ENCODE data around the gene LRRC74B.

LRRC74B gene

DNA sequence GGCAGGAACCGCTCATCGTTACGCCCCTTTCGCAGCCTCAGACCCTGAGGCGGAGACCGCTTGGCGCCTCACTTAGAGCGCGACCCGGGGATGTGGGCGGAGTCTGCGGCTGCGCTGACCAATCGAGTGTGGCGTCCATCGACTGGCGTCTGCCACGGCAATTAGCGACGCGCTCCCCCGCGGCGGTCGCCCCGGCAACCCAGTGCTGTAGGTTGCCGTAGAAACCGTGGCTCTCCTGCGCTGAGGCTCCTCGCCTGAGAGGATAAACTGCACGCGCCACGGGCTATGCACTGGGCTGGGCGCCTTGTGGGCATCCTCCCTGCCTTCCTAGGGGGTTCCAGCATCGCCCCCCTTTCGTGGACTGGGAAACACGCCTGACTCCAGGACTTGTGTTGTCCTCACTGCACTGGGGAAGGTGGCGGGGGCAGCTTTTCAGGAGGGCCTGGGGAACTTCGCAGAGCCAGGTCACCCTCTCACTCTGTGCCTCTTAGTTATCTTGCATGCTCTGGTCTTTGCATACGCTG lies 31.5 kb upstream of the LRRC74B start:
- DNase-seq: no peak

DNA sequence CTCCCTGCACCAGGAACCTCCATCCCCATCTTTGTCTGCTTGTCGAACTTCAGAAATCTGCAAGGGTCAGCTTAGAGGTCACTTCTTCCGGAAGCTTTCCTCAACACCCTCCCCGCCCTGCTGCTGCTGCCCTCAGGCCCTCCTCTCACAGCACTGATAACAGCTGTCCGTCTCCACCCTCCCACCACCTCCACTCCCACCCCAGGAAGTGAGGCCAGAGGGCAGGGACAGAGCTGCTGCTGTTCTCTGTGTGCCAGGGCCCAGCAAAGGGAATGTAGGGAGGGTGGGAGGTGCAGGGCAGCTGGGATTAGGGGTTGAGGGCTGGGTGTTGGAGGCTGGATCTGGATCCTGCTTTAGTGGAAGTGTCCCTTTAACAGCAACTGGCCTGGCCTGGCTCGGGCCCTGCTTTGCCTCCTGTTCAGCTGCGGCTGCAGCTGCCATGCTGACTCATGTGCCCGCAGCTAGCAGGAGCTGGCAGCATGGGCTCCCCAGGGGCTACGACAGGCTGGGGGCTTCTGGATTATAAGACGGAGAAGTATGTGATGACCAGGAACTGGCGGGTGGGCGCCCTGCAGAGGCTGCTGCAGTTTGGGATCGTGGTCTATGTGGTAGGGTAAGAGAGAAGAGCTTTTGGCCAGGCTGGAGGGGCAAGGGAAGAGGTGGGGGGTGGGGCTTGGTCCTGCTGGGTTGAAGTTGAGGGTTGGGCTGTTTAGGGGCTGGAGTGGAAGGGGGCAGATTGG lies 30.9 kb upstream of the LRRC74B start, which contains the start of gene P2RX6:
TSS of gene P2RX6 (plus strand) at position 440 of the 740 bp plus-strand sequence. CDS start at position 450, 10 bp downstream.
- no peak for DNase-seq

GRCh38 chr22:21015466-21016006 lies 30.2 kb upstream of the LRRC74B start:
- no peak for DNase-seq

GRCh38 chr22:21016644-21017420 lies 28.9 kb upstream of the LRRC74B start:
- no peak for DNase-seq

- DNase-seq: no peak
These were observed 27.4 kb upstream of the LRRC74B start for GRCh38 chr22:21018314-21018713.

- DNase-seq: no peak
These were observed 24.8 kb upstream of the LRRC74B start for GRCh38 chr22:21020802-21021429.

GRCh38 chr22:21022507-21022906 lies 23.2 kb upstream of the LRRC74B start:
- no peak for DNase-seq

DNA sequence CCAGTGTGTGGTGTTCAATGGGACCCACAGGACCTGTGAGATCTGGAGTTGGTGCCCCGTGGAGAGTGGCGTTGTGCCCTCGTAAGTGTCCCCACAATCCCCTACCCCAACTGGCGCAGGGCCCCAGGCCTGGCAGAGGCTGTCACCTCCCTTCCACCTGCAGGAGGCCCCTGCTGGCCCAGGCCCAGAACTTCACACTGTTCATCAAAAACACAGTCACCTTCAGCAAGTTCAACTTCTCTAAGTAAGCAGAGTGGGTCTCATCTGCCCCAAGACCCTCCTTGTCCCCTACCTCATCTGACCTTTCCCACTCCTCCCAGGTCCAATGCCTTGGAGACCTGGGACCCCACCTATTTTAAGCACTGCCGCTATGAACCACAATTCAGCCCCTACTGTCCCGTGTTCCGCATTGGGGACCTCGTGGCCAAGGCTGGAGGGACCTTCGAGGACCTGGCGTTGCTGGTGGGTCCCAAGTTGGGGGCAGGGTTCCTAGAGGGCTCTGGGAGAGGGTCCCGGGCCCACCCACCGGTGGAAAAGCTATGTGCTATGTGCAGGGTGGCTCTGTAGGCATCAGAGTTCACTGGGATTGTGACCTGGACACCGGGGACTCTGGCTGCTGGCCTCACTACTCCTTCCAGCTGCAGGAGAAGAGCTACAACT lies 22.7 kb upstream of the LRRC74B start:
- DNase-seq: no peak

DNA sequence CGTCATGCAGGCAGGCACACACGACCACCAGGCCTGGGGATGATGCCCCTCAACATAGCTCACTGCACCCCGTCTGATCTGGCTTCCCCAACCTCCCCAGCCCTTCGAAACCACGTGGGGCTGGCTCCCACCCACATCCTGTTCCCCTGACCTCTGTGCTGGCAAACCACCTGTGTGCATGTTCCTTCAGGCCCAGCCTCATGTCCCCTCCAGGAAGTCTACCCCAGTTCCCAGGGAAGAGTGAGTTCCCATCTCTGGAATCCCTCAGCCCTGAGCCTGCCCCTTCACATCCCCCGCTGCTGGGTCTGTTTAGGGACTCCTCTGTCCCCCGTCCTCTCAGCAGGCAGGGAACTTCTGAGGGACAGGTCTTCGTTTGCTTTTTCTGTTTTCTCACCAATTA lies 20.5 kb upstream of the LRRC74B start:
- DNase-seq: no peak

DNA sequence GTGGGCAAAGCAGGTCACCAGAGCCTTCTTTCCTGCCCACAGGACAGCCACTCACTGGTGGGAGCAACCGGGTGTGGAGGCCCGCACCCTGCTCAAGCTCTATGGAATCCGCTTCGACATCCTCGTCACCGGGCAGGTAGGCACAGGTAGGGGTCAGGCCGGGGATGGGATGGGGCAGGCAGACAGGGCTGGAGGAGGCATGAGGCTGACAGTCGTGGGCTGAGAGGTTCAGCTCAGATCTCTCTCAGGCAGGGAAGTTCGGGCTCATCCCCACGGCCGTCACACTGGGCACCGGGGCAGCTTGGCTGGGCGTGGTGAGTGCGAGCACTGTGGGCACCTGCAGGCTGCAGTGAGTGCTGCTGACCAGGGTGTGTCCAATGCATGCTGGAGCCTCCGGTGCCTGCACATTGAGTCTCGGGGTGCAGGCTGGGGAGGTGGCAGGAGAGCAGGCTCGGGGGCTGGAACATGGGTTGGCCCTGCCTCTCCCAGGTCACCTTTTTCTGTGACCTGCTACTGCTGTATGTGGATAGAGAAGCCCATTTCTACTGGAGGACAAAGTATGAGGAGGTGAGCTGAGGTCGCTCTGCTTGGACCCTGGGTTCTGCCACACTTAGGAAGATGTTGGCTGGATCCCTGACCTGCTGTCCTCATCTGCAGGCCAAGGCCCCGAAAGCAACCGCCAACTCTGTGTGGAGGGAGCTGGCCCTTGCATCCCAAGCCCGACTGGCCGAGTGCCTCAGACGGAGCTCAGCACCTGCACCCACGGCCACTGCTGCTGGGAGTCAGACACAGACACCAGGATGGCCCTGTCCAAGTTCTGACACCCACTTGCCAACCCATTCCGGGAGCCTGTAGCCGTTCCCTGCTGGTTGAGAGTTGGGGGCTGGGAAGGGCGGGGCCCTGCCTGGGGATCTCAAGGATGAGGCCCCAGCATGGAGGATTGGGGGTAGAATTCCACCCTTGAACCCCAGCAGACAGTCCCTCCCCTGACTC lies 19.7 kb upstream of the LRRC74B start:
- DNase-seq: no peak

GRCh38 chr22:21026783-21027692 lies 18.7 kb upstream of the LRRC74B start:
- DNase-seq: no peak

DNA sequence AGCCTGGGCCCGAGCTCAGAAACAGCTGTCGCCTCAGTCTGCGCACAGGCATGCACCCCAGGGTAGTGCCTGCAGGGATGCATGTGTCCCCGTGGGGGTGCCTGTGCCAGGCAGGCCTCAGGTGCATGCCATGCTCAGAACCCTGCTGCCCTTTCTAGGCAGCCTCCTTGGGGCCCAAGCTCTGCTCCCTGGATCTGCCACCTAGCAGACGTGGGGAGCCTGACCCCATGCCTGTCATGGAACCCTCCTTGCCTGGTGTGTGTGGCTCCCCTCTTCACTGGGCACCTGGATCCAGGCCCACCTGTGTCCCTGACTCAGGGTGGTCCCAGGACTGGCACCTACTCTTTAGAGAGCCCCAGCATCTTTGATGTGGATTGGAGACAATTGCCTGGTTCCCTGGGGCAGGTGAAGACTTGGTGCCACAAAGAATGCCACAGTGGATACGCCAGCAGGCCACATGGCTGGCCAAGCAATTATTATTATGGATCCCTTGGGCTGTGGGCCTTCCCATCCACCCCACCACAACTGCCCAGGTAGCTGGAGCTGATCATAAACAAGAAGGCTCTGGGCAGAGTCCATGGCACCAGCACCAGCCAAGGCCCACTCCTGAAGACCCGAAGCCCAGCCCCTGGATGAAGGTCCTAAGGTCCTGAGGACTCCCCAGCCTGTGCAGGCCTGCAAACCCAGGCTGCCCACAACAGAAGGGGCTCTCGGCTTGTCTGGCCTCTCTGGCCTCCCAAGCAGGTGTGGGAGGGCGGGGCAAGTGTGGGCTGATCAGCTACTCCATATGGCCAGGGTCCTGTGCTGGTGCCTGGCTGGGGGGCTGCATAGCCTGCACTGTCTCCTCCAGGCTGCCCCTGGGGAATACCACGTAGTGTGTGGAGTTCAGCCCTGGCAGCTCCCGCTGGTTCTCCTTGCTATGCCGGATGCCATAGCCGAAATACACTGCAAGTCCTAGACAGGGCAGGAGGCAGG lies 17.2 kb upstream of the LRRC74B start:
- DNase-seq: no peak

DNA sequence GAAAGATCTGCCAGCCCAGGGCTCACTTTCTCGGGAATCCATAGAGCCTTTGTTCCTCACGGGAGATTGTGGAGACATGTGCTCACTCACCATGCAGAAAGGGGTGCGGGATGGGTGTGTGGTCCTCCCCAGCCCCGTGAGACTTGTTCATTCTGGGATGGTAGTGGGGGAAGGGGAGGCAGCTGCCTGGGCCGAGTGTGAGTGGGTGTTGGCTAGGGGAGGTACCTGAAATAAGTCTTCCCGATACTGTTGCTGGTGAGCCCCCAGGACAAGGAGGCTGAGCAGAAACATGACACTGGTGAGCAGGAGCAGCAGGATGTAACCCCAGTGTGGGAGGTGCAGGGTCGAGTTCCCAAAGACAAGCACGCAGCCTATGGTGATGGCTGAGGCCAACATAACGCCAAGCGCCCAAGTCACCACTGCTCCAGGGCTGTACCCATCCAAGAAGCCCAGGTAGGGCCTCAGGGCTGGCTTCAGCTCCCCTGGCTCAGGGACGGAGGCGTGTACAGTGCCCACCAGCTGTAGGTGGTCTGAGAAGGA lies 16.2 kb upstream of the LRRC74B start:
- no peak for DNase-seq

DNA sequence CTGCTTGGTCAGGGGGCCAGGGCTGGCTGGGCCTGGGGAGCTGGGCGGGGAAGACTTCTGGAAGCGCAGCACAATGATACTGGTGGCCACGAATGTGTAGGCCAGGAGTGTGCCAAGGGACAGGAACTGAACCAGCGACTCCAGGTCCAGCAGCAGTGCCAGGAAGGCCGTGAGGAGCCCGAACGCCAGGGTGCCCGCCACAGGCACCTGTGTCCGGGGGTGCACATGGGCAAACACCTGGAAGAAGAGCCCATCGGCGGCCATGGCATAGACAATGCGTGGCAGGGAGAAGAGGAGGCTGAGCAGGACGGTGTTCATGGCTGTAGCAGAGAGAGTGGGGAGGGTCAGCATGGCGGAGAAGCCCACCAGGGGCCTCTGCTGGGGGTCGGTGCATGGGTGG lies 15.7 kb upstream of the LRRC74B start:
- no peak for DNase-seq

DNA sequence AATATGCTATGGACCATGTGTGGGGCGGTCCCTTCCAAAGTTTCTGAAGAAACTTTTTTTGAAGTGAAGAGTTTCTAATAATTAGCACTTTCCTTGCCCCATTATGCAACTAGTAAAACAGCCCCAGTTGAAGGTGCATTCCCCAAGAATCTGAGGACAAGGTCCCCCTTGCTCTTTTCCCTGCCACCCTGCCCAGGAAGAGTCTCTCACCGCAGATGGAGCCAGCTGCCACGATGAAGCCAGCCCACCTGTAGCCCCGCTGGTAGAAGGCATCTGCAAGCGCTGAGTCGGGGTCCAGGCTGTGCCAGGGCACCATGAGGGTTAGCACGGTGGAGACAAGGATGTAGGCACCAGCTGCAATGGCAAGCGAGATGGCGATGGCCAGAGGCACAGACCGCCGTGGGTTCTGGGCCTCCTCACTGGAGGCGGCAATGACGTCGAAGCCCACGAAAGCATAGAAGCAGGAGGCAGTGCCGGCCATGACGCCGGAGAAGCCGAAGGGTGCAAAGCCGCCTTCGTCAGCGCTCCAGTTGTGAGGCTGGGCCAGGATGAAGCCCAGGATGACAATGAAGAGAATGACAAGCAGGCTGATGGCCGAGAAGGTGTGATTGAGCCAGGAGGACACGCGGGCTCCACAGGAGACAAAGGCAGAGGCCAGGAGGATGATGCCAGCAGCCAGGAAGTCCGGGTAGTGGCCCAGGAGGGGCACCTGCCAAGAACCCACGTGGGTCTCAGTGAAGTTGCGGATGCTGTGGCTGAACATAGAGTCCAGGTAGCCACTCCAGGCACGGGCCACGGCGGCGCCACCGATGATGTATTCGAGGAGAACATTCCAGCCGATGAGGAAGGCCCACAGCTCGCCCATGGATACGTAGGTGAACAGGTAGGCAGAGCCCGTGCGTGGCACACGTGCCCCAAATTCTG lies 14.9 kb upstream of the LRRC74B start:
- DNase-seq: no peak

GRCh38 chr22:21031545-21032036 lies 14.2 kb upstream of the LRRC74B start:
- DNase-seq: no peak

All from SIG-M5 (cell line).